Calu3 (cell line): ENCODE data around the gene CCN6. TPM values are rescaled to one million over a fixed set of nuclear protein-coding genes. Genes with fewer than 3 reads are reported as not detected.
"Not testable (repeated sequence)": the region's sequence is repeated elsewhere in the genome, so short reads cannot be mapped to it uniquely, and the experiment has no call there.

Source experiments
- BruUV-seq: library from RNA; stranded (reverse); fragments of 400-500 nt; replicated peaks from 2 replicates; lab custom pipeline; 2021; lab: Mats Ljungman, UMichigan
- CTCF ChIA-PET: fragments of 300-600 bp; sonication (Branson Sonifier 250); formaldehyde crosslinking; loops from one replicate; lab custom pipeline; 2022; ENCODE audit warnings: antibody characterized with exemption; lab: Charles Lee
- DNase-seq: peaks from one replicate; pipeline ENCODE4 v3.0.0; 2022
- H3K27ac Mint-ChIP-seq: one replicate; pipeline ENCODE4 v1.8.0; 2022; ENCODE audit warnings: mixed read lengths; ENCODE audit not compliant: unreplicated experiment
- H3K27me3 Mint-ChIP-seq: one replicate; pipeline ENCODE4 v1.8.0; 2022; ENCODE audit warnings: mixed read lengths; ENCODE audit not compliant: unreplicated experiment
- H3K36me3 Mint-ChIP-seq: one replicate; pipeline ENCODE4 v1.8.0; 2022; ENCODE audit warnings: mild to moderate bottlenecking, moderate library complexity, mixed read lengths; ENCODE audit not compliant: insufficient read depth, unreplicated experiment
- H3K4me1 Mint-ChIP-seq: one replicate; pipeline ENCODE4 v1.8.0; 2022; ENCODE audit warnings: mild to moderate bottlenecking, low read depth, mixed read lengths; ENCODE audit not compliant: unreplicated experiment
- H3K4me3 Mint-ChIP-seq: one replicate; pipeline ENCODE4 v1.8.0; 2022; ENCODE audit warnings: mild to moderate bottlenecking, low read depth, moderate library complexity, mixed read lengths; ENCODE audit not compliant: unreplicated experiment
- H3K9me3 Mint-ChIP-seq: one replicate; pipeline ENCODE4 v1.8.0; 2022; ENCODE audit warnings: low read depth, mixed read lengths; ENCODE audit not compliant: unreplicated experiment
- intact Hi-C: fragments of 100-400 bp; cut with micrococcal nuclease; formaldehyde crosslinking; loops from one replicate; pipeline ENCODE4 v1.10.0; 2022; ENCODE audit not compliant: unreplicated experiment
- total RNA-seq: library from RNA; stranded (reverse); gene quantifications from 2 replicates; pipeline ENCODE4 v1.2.3, GENCODE V29; 2022
- TF ChIP-seq, protein P1 (sequence below): fragments of 200-600 bp; IDR thresholded peaks from one replicate; pipeline ENCODE4 v1.8.0; 2022; ENCODE audit warnings: antibody characterized with exemption; ENCODE audit not compliant: unreplicated experiment

The CCN6 gene
- total RNA-seq, 1 experiment from 2014 or later = not detected

DNA sequence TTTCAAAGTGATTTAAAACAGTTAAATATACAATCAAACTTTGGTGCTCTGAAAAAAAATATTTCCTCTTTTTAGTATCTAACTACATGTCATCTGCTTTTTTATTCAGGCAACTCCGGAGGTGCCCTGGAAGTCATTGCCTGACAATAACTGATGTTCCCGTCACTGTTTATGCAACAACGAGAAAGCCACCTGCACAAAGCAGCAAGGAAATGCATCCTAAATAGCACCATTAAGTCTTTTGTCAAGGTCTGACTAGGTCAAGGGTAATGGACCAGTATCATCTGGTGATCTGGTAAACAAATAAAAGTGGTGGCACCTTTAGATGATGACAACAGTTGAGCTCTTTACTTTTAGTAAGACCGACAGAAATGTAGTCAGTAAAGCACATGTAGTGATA is 46.7 kb downstream of the CCN6 start:
- CTCF ChIA-PET = no interaction called here

DNA sequence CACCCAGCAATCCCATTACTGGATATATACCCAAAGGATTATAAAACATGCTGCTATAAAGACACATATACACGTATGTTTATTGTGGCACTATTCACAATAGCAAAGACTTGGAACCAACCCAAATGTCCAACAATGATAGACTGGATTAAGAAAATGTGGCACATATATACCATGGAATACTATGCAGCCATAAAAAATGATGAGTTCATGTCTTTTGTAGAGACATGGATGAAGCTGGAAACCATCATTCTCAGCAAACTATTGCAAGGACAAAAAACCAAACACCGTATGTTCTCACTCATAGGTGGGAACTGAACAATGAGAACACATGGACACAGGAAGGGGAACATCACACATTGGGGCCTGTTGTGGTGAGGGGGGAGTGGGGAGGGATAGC is 52.1 kb downstream of the CCN6 start:
- not testable (repeated sequence) for H3K4me3 Mint-ChIP-seq, H3K36me3 Mint-ChIP-seq

More for the DNA sequence above, 46.7 kb downstream of the CCN6 start:
- TF ChIP-seq, protein P1, sequence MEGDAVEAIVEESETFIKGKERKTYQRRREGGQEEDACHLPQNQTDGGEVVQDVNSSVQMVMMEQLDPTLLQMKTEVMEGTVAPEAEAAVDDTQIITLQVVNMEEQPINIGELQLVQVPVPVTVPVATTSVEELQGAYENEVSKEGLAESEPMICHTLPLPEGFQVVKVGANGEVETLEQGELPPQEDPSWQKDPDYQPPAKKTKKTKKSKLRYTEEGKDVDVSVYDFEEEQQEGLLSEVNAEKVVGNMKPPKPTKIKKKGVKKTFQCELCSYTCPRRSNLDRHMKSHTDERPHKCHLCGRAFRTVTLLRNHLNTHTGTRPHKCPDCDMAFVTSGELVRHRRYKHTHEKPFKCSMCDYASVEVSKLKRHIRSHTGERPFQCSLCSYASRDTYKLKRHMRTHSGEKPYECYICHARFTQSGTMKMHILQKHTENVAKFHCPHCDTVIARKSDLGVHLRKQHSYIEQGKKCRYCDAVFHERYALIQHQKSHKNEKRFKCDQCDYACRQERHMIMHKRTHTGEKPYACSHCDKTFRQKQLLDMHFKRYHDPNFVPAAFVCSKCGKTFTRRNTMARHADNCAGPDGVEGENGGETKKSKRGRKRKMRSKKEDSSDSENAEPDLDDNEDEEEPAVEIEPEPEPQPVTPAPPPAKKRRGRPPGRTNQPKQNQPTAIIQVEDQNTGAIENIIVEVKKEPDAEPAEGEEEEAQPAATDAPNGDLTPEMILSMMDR = no peak
- intact Hi-C loops = no loop called here
- BruUV-seq = no TSS peak
- Mint-ChIP-seq H3K27ac (no peak overlapping the region), H3K4me3 (no peak overlapping the region), H3K9me3 (no peaks in the 10 kb centered on the region), H3K4me1 (no peaks in the 10 kb centered on the region), H3K36me3 (peaks cover 5% of the 10 kb centered on the region), H3K27me3 (no peaks in the 10 kb centered on the region)
- DNase-seq = no peak

DNA sequence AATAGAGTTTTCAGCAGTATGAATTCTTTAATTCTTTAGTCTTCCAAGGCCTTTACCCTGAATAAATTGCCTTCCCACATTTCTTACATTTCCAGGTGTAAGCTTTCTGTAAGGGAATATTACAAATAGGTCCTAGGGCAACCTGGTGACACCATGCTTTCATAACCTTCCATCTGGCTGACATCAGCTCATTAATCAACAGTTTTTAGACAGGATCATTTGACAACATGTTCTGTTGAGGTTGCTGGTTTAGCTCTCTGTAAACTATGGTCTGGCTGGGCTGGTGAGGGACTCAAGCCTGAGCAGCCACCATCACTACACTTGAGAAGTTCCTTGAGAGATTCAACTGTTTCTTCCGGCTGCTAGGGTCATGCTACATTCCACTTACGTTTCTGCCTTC is 52.7 kb downstream of the CCN6 start:
- H3K27me3 Mint-ChIP-seq = no peaks in the 10 kb centered on the region
- no peaks in the 10 kb centered on the region for H3K4me1 Mint-ChIP-seq
- no peaks in the 10 kb centered on the region for H3K9me3 Mint-ChIP-seq
- DNase-seq = no peak
- H3K4me3 Mint-ChIP-seq = no peak overlapping the region
- no TSS peak for BruUV-seq
- intact Hi-C loops = no loop called here
- peaks cover 5% of the 10 kb centered on the region for H3K36me3 Mint-ChIP-seq
- CTCF ChIA-PET = no interaction called here
- TF ChIP-seq, protein P1 = no peak
- no peak overlapping the region for H3K27ac Mint-ChIP-seq

More for the DNA sequence above, 52.1 kb downstream of the CCN6 start:
- H3K4me1 Mint-ChIP-seq, DNase-seq, CTCF ChIA-PET, H3K27ac Mint-ChIP-seq, H3K27me3 Mint-ChIP-seq, intact Hi-C loops, H3K9me3 Mint-ChIP-seq, BruUV-seq: not testable (repeated sequence)

DNA sequence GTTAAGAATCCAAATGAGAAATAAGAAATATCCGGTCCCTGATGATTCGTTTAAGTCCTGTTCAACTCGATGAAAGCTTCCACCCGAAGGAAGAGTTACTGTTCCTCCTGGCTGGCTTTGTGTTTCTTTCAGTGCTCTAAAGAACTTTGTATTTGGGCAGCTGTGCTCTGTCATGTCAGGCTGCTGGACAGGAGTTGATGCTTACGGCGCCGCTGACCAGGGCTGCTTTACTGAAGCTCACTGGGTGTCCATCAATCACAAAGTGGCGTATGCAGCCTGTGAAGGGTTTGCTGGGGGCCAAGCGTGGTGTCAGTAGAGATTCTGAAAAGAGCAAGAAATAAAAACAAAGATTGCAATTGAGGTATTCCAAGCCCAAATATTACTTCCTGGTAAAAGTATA is 55.4 kb downstream of the CCN6 start:
- Mint-ChIP-seq H3K27ac (no peak overlapping the region), H3K36me3 (peaks cover 4% of the 10 kb centered on the region), H3K4me1 (no peaks in the 10 kb centered on the region), H3K9me3 (no peaks in the 10 kb centered on the region), H3K27me3 (no peaks in the 10 kb centered on the region), H3K4me3 (no peak overlapping the region)
- no TSS peak for BruUV-seq
- DNase-seq = no peak
- intact Hi-C loops = no loop called here
- TF ChIP-seq, protein P1 = no peak
- CTCF ChIA-PET = no interaction called here

DNA sequence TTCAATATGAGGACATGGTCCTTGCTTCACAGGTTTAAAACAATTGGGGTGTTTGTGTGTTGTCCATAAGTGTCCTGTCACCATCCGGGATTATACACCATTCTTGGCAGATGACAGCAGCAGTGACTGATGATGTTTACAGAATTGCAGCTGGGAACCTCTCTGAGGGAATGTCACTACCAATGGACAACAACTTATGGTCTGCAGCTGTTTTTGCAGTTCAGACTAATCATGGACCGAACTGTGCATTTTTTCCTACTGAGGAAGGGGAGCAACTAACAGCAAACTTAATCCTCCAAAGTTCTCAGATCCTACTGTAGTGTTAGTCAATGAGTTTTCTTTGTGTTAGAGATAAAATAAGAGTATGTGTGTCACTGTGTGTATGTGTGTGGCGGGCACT is 59.5 kb downstream of the CCN6 start:
- intact Hi-C loops = no loop called here
- BruUV-seq = no TSS peak
- TF ChIP-seq, protein P1 = no peak
- Mint-ChIP-seq H3K9me3 (no peaks in the 10 kb centered on the region), H3K36me3 (peaks cover 22% of the 10 kb centered on the region), H3K4me1 (peaks cover 11% of the 10 kb centered on the region), H3K27ac (no peak overlapping the region), H3K4me3 (no peak overlapping the region), H3K27me3 (no peaks in the 10 kb centered on the region)
- CTCF ChIA-PET = no interaction called here
- no peak for DNase-seq
